ENCODE data around the gene NDUFA6.
A peak's percentile ranks its signal among the peaks of the same experiment; 100 is the strongest.
"Not testable (repeated sequence)": the region's sequence is repeated elsewhere in the genome, so short reads cannot be mapped to it uniquely, and the experiment has no call there.

NDUFA6 gene

GRCh38 chr22:42112793-42113192 lies 22.2 kb upstream of the NDUFA6 start:
- not testable (repeated sequence) for DNase-seq (ENCODE audit: low read depth)

GRCh38 chr22:42111798-42112197 lies 21.2 kb upstream of the NDUFA6 start:
- no peak for DNase-seq (ENCODE audit: low read depth)

GRCh38 chr22:42108848-42109247 lies 18.3 kb upstream of the NDUFA6 start:
- no peak for DNase-seq (ENCODE audit: low read depth)

- DNase-seq (ENCODE audit: low read depth), result not testable (repeated sequence)
Measured at GRCh38 chr22:42104332-42104860, 13.8 kb upstream of the NDUFA6 start.

- DNase-seq (ENCODE audit: low read depth), result no peak
Measured at GRCh38 chr22:42101199-42101598, 10.6 kb upstream of the NDUFA6 start.

GRCh38 chr22:42091455-42091782 lies 847 bp upstream of the NDUFA6 start:
- no peak for DNase-seq (ENCODE audit: low read depth)

GRCh38 chr22:42086051-42086450 lies 4.5 kb downstream of the NDUFA6 start:
- no peak for DNase-seq (ENCODE audit: low read depth)

- no peak for DNase-seq (ENCODE audit: low read depth)
Measured at GRCh38 chr22:42084874-42085273, 5.7 kb downstream of the NDUFA6 start.

GRCh38 chr22:42083119-42083518 lies 7.5 kb downstream of the NDUFA6 start:
- no peak for DNase-seq (ENCODE audit: low read depth)

- no peak for DNase-seq (ENCODE audit: low read depth)
Measured at GRCh38 chr22:42080287-42080686, 10.3 kb downstream of the NDUFA6 start.

GRCh38 chr22:42079319-42080251 lies 11.0 kb downstream of the NDUFA6 start, which contains the start of gene SMDT1:
Gene SMDT1 (plus strand): TSS chr22:42079700. CDS start chr22:42079769, 69 bp downstream.
- DNase-seq (ENCODE audit: low read depth), result peak; percentile 91

GRCh38 chr22:42078469-42079318 lies 11.9 kb downstream of the NDUFA6 start:
- no peak for DNase-seq (ENCODE audit: low read depth)

- DNase-seq (ENCODE audit: low read depth), result no peak
Measured at GRCh38 chr22:42077486-42078125, 13.0 kb downstream of the NDUFA6 start.

GRCh38 chr22:42076764-42077485 lies 13.6 kb downstream of the NDUFA6 start:
- DNase-seq (ENCODE audit: low read depth), result no peak

- DNase-seq (ENCODE audit: low read depth), result no peak
Measured at GRCh38 chr22:42074846-42075676, 15.5 kb downstream of the NDUFA6 start.

- DNase-seq (ENCODE audit: low read depth), result no peak
Measured at GRCh38 chr22:42074132-42074811, 16.3 kb downstream of the NDUFA6 start, which contains the start of gene PHETA2. Gene PHETA2 (plus strand): TSS chr22:42074248. CDS start chr22:42077294, 3,046 bp downstream.

GRCh38 chr22:42073621-42074041 lies 16.9 kb downstream of the NDUFA6 start:
- no peak for DNase-seq (ENCODE audit: low read depth)

GRCh38 chr22:42072606-42073330 lies 17.8 kb downstream of the NDUFA6 start:
- no peak for DNase-seq (ENCODE audit: low read depth)

GRCh38 chr22:42071508-42071907 lies 19.1 kb downstream of the NDUFA6 start:
- not testable (repeated sequence) for DNase-seq (ENCODE audit: low read depth)
